Endodermal cell (in vitro differentiated cells): ENCODE measurements around the gene GPS1. TPM values are rescaled to one million over a fixed set of nuclear protein-coding genes. Genes with fewer than 3 reads are reported as not detected.
"Not testable (repeated sequence)": the region's sequence is repeated elsewhere in the genome, so short reads cannot be mapped to it uniquely, and the experiment has no call there.

Experiments
- DNase-seq: peaks from one replicate; pipeline ENCODE4 v3.0.0-alpha.2; 2017
- H3K27ac ChIP-seq: 2 replicates; pipeline ENCODE4 v1.5.1; 2013; ENCODE audit warnings: mild to moderate bottlenecking, low read depth, low read length, moderate library complexity
- H3K27me3 ChIP-seq: 2 replicates; pipeline ENCODE4 v1.6.1; 2013; ENCODE audit warnings: mild to moderate bottlenecking, low read length, moderate library complexity; ENCODE audit not compliant: insufficient read depth, control insufficient read depth, poor library complexity, severe bottlenecking
- H3K36me3 ChIP-seq: 2 replicates; pipeline ENCODE4 v1.7.0; 2013; ENCODE audit warnings: mild to moderate bottlenecking, low read length, moderate library complexity; ENCODE audit not compliant: control insufficient read depth, insufficient read depth
- H3K4me1 ChIP-seq: one replicate; pipeline ENCODE4 v1.7.0; 2013; ENCODE audit warnings: low read length; ENCODE audit not compliant: control insufficient read depth, insufficient read depth
- H3K4me3 ChIP-seq: 2 replicates; pipeline ENCODE4 v1.5.1; 2013; ENCODE audit warnings: mild to moderate bottlenecking, low read length, moderate library complexity
- H3K9ac ChIP-seq: 2 replicates; pipeline ENCODE4 v1.6.1; 2013; ENCODE audit warnings: mild to moderate bottlenecking, low read length, moderate library complexity; ENCODE audit not compliant: poor library complexity, severe bottlenecking; ENCODE audit errors: extremely low read depth
- H3K9me3 ChIP-seq: 2 replicates; pipeline ENCODE4 v1.6.1; 2013; ENCODE audit warnings: mild to moderate bottlenecking, low read length, moderate library complexity; ENCODE audit not compliant: control insufficient read depth
- H3K27ac Mint-ChIP-seq: 2 replicates; pipeline ENCODE4 v1.8.0; 2020; ENCODE audit warnings: mixed read lengths
- H3K27me3 Mint-ChIP-seq: 2 replicates; pipeline ENCODE4 v1.8.0; 2021; ENCODE audit warnings: mild to moderate bottlenecking, mixed read lengths; ENCODE audit not compliant: insufficient read depth
- H3K36me3 Mint-ChIP-seq: 2 replicates; pipeline ENCODE4 v1.8.0; 2020; ENCODE audit warnings: low read depth, mixed read lengths
- H3K4me1 Mint-ChIP-seq: 2 replicates; pipeline ENCODE4 v1.8.0; 2020; ENCODE audit warnings: mixed read lengths
- H3K4me3 Mint-ChIP-seq: 2 replicates; pipeline ENCODE4 v1.8.0; 2020; ENCODE audit warnings: mild to moderate bottlenecking, moderate library complexity, mixed read lengths
- H3K9me3 Mint-ChIP-seq: 2 replicates; pipeline ENCODE4 v1.8.0; 2020; ENCODE audit warnings: mild to moderate bottlenecking, mixed read lengths
- WGBS, 2 experiments: methylation state at CpG; one replicate each; pipeline versions ENCODE4 v1.1.5 to v1.1.7; 2013; ENCODE audit warnings: missing lambda C conversion rate in 2 of 2, mixed read lengths in 1 of 2; ENCODE audit not compliant: insufficient coverage in 1 of 2, insufficient read length in 1 of 2; 5-methylcytosine and 5-hydroxymethylcytosine counted together
- total RNA-seq, 2 donors: library from RNA; stranded (reverse); fragmentation: NEBNext Ultra II Directional in 1 of 2; extraction: Animal tissue kit (Norgen Biotek cat#: 25700) in 1 of 2; gene quantifications; 2 replicates in 1 of 2; 3 replicates in 1 of 2; pipeline ENCODE4 v1.2.1, GENCODE V29; 2021
- TF ChIP-seq, protein P1 (sequence below): fragments of 200-600 bp; sonication (generic); conservative IDR thresholded peaks from 2 replicates; pipeline ENCODE4 v1.5.0; 2021; ENCODE audit warnings: antibody characterized with exemption, mild to moderate bottlenecking

The GPS1 gene
- total RNA-seq, 2 donors from 2014 or later, result 152 to 153 TPM

- Histone ChIP-seq H3K9me3 (no peaks in the 10 kb centered on the region), H3K36me3 (no peaks in the 10 kb centered on the region), H3K27ac (no peak overlapping the region), H3K9ac (peak overlapping the region; percentile 30), H3K4me1 (no peaks in the 10 kb centered on the region), H3K27me3 (no peaks in the 10 kb centered on the region), H3K4me3 (peak overlapping the region; percentile 86)
- peaks cover 8% of the 10 kb centered on the region for H3K9me3 Mint-ChIP-seq
- H3K36me3 Mint-ChIP-seq, result peaks cover 3% of the 10 kb centered on the region
- H3K4me3 Mint-ChIP-seq, result peak overlapping the region; percentile 62
- H3K27me3 Mint-ChIP-seq, result peaks cover 17% of the 10 kb centered on the region
- DNase-seq, result no peak
- TF ChIP-seq, protein P1, sequence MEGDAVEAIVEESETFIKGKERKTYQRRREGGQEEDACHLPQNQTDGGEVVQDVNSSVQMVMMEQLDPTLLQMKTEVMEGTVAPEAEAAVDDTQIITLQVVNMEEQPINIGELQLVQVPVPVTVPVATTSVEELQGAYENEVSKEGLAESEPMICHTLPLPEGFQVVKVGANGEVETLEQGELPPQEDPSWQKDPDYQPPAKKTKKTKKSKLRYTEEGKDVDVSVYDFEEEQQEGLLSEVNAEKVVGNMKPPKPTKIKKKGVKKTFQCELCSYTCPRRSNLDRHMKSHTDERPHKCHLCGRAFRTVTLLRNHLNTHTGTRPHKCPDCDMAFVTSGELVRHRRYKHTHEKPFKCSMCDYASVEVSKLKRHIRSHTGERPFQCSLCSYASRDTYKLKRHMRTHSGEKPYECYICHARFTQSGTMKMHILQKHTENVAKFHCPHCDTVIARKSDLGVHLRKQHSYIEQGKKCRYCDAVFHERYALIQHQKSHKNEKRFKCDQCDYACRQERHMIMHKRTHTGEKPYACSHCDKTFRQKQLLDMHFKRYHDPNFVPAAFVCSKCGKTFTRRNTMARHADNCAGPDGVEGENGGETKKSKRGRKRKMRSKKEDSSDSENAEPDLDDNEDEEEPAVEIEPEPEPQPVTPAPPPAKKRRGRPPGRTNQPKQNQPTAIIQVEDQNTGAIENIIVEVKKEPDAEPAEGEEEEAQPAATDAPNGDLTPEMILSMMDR, result no peak
- peaks cover 4% of the 10 kb centered on the region for H3K4me1 Mint-ChIP-seq
- 62 to 76% methylated on average over 15 to 23 of the region's 23 CpGs for WGBS, 2 experiments
- H3K27ac Mint-ChIP-seq, result no peak overlapping the region
Measured at GRCh38 chr17:82036634-82037091, 15.0 kb upstream of the GPS1 start.

DNA sequence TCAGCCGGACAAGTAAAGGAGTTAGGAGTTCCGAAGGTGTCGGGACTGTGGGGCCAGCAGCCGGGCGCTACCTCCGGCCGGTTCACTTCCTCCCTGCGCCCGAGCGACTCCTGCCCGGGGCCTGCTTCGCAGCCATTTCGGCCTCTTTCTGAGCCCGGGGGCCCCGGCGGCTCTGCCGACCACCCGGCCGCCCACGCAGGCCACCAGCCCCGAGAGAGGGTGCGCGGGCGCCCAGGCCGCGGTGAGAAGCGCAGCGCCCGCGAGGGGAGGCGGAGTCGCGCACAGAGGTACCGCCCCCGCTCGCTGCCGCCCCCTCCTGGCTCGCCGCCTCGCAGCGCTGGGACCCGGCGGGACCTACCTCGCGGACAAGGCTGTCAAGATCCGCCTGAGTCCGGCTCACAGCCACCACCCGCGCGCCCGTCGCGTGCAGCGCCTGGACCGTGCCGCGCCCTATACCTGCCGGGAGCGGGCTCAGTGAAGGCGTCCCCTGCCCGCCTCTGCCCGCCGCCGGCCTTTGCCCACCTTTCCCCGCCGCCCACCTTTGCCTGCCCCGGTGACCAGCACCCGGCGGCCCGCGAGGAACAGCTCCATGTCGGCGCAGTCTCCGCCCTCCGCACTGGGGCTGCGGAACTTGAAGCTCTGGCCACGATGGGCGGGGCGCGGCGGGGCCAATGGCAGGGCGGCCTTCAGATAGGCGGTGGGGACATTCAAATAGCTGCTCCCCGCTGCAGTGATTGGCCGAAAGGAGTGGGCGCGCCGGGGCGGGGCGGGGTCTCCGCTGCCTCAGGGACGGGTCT is 14.4 kb upstream of the GPS1 start, which contains the start of gene DCXR:
Gene DCXR, minus strand, starts transcription at position 606 of the 797 bp plus-strand sequence. Its CDS starts 15 bp downstream, at position 591.
- H3K36me3 ChIP-seq, result no peaks in the 10 kb centered on the region
- H3K4me1 ChIP-seq, result no peaks in the 10 kb centered on the region
- Mint-ChIP-seq H3K27ac (peak within 1 kb of the TSS; percentile 92), H3K4me1 (peaks cover 4% of the 10 kb centered on the region), H3K27me3 (peaks cover 17% of the 10 kb centered on the region), H3K4me3 (peak within 1 kb of the TSS; percentile 62), H3K36me3 (peaks cover 3% of the 10 kb centered on the region), H3K9me3 (peaks cover 8% of the 10 kb centered on the region)
- peak within 1 kb of the TSS; percentile 94 for H3K27ac ChIP-seq
- peak within 1 kb of the TSS; percentile 86 for H3K4me3 ChIP-seq
- DNase-seq, result peak; percentile 100
- H3K27me3 ChIP-seq, result no peaks in the 10 kb centered on the region
- no peaks in the 10 kb centered on the region for H3K9me3 ChIP-seq
- WGBS, 2 experiments, result 0 to 1% methylated on average over 42 to 92 of the region's 92 CpGs
- TF ChIP-seq, protein P1, result peak; percentile 92
- peak within 1 kb of the TSS; percentile 30 for H3K9ac ChIP-seq

DNA sequence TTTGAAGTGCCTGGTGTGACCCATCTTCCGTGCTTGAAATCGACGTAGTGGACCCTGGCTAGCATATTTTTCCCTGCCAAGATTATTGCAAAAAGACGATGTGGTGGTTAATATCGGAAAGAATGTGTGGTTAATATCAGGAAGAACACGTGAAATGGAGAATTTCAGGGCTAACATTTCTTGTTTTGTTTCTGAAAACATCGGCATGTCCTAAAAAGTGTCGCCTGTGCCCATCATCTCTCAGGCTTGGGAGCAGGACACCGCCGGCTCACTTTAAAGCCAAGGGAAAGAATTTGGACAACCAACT is 13.9 kb upstream of the GPS1 start:
- H3K4me1 ChIP-seq, result no peaks in the 10 kb centered on the region
- DNase-seq, result no peak
- H3K4me3 ChIP-seq, result peak overlapping the region; percentile 86
- 25 to 30% methylated on average over 10 of the region's 10 CpGs for WGBS, 2 experiments
- H3K27ac Mint-ChIP-seq, result peak overlapping the region; percentile 92
- H3K36me3 Mint-ChIP-seq, result peaks cover 2% of the 10 kb centered on the region
- H3K27me3 ChIP-seq, result no peaks in the 10 kb centered on the region
- no peak overlapping the region for H3K9ac ChIP-seq
- TF ChIP-seq, protein P1, result no peak
- peaks cover 8% of the 10 kb centered on the region for H3K9me3 Mint-ChIP-seq
- H3K27me3 Mint-ChIP-seq, result peaks cover 17% of the 10 kb centered on the region
- H3K4me1 Mint-ChIP-seq, result peaks cover 4% of the 10 kb centered on the region
- peak overlapping the region; percentile 62 for H3K4me3 Mint-ChIP-seq
- no peaks in the 10 kb centered on the region for H3K9me3 ChIP-seq
- H3K36me3 ChIP-seq, result no peaks in the 10 kb centered on the region
- peak overlapping the region; percentile 44 for H3K27ac ChIP-seq

DNA sequence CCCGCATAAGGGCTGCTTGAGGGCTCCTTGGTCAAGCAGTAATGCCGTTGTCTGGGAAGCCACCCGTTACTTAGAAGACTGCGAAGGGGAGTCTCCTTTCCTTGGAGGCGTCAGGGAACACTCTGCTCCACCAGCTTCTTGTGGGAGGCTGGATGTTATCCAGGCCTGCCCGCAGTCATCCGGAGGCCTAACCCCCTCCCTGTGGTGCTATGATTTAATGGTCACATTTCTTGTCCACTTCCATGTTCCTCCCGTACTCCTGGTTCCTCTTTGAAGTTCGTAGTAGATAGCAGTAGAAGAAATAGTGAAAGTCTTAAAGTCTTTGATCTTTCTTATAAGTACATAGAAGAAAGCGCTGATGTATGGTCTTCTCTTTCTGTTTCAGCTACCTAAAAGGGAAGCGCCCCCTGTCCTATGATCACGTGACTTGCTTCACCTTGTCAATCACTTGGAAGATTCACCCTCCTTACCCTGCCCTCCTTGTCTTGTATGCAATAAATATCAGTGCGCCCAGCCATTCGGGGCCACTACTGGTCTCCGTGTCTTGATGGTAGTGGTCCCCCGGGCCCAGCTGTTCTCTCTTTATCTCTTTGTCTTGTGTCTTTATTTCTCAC is 12.8 kb upstream of the GPS1 start:
- not testable (repeated sequence) for H3K27ac Mint-ChIP-seq, H3K27me3 ChIP-seq, H3K9ac ChIP-seq, DNase-seq, H3K4me1 Mint-ChIP-seq, H3K36me3 ChIP-seq, H3K27ac ChIP-seq, H3K4me3 Mint-ChIP-seq, H3K4me3 ChIP-seq, H3K4me1 ChIP-seq, H3K9me3 ChIP-seq, H3K36me3 Mint-ChIP-seq, H3K9me3 Mint-ChIP-seq
- 91 to 93% methylated on average over 9 to 16 of the region's 16 CpGs for WGBS, 2 experiments
- H3K27me3 Mint-ChIP-seq, result peaks cover 17% of the 10 kb centered on the region
